NB4 (cell line): ENCODE data around the gene PCSK7.
"Not testable (repeated sequence)": the region's sequence is repeated elsewhere in the genome, so short reads cannot be mapped to it uniquely, and the experiment has no call there.

Experiments
- DNase-seq: peaks from one replicate; pipeline ENCODE4 v3.0.0; 2010; ENCODE audit warnings: low read depth
- H3K4me3 ChIP-seq: one replicate; pipeline ENCODE4 v1.5.1; 2011; ENCODE audit warnings: mild to moderate bottlenecking, low read depth, low read length, moderate library complexity
- MYC ChIP-seq: IDR thresholded peaks from 2 replicates; pipeline ENCODE4 v1.6.1; 2011; ENCODE audit warnings: low read depth, low read length
- POLR2A ChIP-seq: IDR thresholded peaks from 2 replicates; pipeline ENCODE4 v1.6.1; 2011; ENCODE audit warnings: mild to moderate bottlenecking; ENCODE audit not compliant: insufficient read length; ENCODE audit errors: extremely low read depth
- TF ChIP-seq, protein P1 (sequence below): IDR thresholded peaks from 2 replicates; pipeline ENCODE4 v1.6.1; 2011; ENCODE audit warnings: low read depth, low read length
- TF ChIP-seq, protein P2 (sequence below): IDR thresholded peaks from one replicate; pipeline ENCODE4 v1.5.1; 2012; ENCODE audit warnings: low read depth, low read length

The PCSK7 gene

DNA sequence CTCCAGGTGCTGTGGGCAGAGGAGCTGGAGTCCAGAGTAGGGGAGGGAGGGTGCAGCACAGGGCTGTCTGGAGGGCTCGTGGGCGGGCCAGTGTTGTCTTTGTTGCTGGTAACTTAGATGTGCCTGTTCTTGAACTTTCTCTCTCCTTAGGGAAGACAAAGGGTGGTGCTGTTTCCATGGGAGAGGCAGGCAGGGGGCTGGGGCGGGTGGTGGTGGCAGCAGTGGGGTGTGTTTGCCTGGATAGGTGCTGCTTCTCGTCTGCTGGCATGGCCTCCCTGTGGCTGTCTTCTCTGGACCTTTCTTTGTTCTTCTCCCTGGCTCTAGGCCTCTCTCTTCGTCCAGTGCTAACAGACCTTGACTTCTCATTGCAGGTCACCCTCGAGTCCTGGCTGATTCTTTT, 44.9 kb downstream of the PCSK7 start:
- no peak overlapping the region for H3K4me3 ChIP-seq
- DNase-seq, result no peak
- no peak for TF ChIP-seq POLR2A
- TF ChIP-seq MYC, result no peak
- TF ChIP-seq, protein P1, sequence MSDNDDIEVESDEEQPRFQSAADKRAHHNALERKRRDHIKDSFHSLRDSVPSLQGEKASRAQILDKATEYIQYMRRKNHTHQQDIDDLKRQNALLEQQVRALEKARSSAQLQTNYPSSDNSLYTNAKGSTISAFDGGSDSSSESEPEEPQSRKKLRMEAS, result no peak
- TF ChIP-seq, protein P2, sequence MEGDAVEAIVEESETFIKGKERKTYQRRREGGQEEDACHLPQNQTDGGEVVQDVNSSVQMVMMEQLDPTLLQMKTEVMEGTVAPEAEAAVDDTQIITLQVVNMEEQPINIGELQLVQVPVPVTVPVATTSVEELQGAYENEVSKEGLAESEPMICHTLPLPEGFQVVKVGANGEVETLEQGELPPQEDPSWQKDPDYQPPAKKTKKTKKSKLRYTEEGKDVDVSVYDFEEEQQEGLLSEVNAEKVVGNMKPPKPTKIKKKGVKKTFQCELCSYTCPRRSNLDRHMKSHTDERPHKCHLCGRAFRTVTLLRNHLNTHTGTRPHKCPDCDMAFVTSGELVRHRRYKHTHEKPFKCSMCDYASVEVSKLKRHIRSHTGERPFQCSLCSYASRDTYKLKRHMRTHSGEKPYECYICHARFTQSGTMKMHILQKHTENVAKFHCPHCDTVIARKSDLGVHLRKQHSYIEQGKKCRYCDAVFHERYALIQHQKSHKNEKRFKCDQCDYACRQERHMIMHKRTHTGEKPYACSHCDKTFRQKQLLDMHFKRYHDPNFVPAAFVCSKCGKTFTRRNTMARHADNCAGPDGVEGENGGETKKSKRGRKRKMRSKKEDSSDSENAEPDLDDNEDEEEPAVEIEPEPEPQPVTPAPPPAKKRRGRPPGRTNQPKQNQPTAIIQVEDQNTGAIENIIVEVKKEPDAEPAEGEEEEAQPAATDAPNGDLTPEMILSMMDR, result no peak

DNA sequence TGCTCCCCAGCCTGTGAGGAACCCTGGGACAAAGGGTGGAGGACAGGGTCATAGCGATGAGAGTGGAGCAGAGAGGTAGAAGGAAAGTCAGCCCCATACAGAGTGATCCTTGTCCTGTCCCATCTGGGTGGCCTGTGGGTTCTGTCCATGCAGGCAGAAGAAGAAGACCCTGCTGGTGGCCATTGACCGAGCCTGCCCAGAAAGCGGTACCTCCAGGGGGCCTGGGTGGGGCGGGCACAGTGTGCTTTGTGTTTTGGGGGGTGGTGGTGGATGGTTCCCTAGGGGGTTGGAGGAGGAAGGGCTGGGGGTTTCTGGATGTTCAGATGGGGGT, 45.5 kb downstream of the PCSK7 start:
- TF ChIP-seq MYC, result no peak
- TF ChIP-seq, protein P2, result no peak
- TF ChIP-seq POLR2A, result no peak
- TF ChIP-seq, protein P1, result no peak
- no peak overlapping the region for H3K4me3 ChIP-seq
- DNase-seq, result no peak

DNA sequence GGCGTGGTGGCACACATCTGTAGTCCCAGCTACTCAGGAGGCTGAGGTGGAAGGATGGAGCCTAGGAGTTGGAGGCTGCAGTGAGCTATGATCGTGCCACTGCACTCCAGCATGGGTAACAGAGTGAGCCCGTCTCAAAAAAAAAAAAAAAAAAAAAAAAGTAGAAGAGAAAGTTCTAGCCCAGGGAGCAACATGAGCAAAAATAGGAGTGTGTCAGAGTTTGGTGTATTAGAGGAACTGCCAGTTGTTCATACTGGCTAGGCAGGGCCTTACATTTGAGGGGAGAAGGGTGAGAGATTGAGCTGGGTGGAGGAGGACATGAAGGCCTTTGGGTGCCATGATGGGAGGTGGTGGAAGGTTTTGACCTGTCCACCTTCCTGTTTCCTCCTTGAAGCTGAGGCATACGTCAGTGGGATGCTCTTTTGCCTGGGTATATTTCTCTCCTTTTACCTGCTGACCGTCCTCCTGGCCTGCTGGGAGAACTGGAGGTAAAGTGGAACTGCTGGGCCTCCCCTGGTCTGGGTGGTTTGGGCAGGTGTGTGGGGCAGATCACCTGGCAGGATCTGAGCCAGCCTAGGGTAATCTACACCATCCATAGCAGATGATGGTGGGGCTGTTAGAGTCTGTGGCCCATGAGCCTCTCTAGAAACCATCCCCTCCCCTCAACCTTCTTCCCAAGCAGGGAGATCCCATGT, 46.0 kb downstream of the PCSK7 start:
- TF ChIP-seq POLR2A, result no peak
- TF ChIP-seq, protein P2, result no peak
- no peak for TF ChIP-seq MYC
- TF ChIP-seq, protein P1, result no peak
- H3K4me3 ChIP-seq, result no peak overlapping the region
- DNase-seq, result peak; percentile 53

DNA sequence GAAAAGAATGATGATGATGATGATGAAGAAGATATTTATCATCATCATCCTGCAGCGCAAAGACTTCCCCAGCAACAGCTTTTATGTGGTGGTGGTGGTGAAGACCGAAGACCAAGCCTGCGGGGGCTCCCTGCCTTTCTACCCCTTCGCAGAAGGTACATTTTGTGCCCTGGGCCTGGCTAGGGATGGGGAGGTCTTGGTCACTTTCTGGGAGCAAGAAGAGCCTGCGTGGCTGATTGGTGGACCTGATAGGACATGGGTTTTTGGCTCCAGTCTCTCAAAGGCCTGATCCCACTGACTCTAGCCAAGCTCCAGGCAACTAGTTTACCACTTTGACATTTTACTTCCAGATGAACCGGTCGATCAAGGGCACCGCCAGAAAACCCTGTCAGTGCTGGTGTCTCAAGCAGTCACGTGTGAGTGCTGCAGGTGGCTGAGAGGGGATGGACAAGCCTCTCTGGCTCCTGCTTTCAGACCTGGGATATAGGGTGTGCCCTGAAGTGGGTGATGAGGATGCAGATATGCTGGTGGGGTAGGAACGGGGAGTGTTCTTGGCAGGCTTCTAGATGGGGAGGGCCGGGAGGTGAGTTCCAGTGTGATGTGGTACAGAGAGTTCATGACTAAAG, 48.0 kb downstream of the PCSK7 start:
- no peak overlapping the region for H3K4me3 ChIP-seq
- TF ChIP-seq MYC (no peak), POLR2A (no peak)
- TF ChIP-seq, protein P2, result no peak
- TF ChIP-seq, protein P1, result no peak
- DNase-seq, result no peak

DNA sequence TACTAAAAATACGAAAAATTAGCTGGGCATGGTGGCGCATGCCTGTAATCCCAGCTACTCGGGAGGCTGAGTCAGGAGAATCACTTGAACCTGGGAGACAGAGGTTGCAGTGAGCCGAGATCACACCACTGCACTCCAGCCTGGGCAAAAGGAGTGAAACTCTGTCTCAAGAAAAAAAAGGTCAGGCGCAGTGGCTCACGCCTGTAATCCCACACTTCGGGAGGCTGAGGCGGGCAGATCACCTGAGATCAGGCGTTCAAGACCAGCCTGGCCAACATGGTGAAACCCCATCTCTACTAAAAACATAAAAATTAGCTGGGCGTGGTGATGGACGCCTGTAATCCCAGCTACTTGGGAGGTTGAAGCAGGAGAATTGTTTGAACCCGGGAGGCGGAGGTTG, 48.7 kb downstream of the PCSK7 start:
- not testable (repeated sequence) for H3K4me3 ChIP-seq, DNase-seq

DNA sequence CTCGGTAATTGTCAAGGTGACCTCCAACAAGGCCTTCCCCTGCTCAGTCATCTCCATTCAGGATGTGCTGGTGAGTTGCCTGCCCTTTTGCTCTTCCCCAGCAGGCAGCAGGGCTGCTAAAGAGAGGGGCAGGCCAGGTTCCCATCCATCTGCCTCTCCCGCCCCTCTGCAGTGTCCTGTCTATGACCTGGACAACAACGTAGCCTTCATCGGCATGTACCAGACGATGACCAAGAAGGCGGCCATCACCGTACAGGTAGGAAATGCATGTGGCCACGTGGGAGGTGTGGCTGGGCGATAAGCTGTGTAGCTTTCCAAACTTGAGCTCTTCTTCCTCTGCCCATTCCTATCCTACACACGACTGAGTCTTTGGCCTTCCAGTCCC, 49.3 kb downstream of the PCSK7 start:
- no peak for DNase-seq
- no peak overlapping the region for H3K4me3 ChIP-seq
- TF ChIP-seq POLR2A, result no peak
- TF ChIP-seq MYC, result no peak
- TF ChIP-seq, protein P2, result no peak
- TF ChIP-seq, protein P1, result no peak
